ENCODE results near the gene SENP3.

The SENP3 gene

GRCh38 chr17:7615265-7615747 is 53.6 kb downstream of the SENP3 start:
- DNase-seq (ENCODE audit: low spot score) = no peak
- Mint-ChIP-seq H3K9me3 (no peaks in the 10 kb centered on the region), H3K27ac (peak overlapping the region; percentile 91), H3K27me3 (ENCODE audit: low read depth) (no peaks in the 10 kb centered on the region), H3K36me3 (ENCODE audit: low read depth) (peaks cover 9% of the 10 kb centered on the region), H3K4me1 (ENCODE audit: low read depth) (peaks cover 22% of the 10 kb centered on the region), H3K4me3 (peak overlapping the region; percentile 78)

- Mint-ChIP-seq H3K4me3 (no peak overlapping the region), H3K4me1 (ENCODE audit: low read depth) (peaks cover 6% of the 10 kb centered on the region), H3K36me3 (ENCODE audit: low read depth) (peaks cover 2% of the 10 kb centered on the region), H3K27me3 (ENCODE audit: low read depth) (no peaks in the 10 kb centered on the region), H3K9me3 (no peaks in the 10 kb centered on the region), H3K27ac (no peak overlapping the region)
- DNase-seq (ENCODE audit: low spot score) = no peak
Measured at GRCh38 chr17:7618608-7619007, 56.9 kb downstream of the SENP3 start.

GRCh38 chr17:7620835-7621234 is 59.1 kb downstream of the SENP3 start:
- DNase-seq (ENCODE audit: low spot score) = no peak
- Mint-ChIP-seq H3K4me1 (ENCODE audit: low read depth) (no peaks in the 10 kb centered on the region), H3K9me3 (no peaks in the 10 kb centered on the region), H3K27me3 (ENCODE audit: low read depth) (no peaks in the 10 kb centered on the region), H3K27ac (no peak overlapping the region), H3K36me3 (ENCODE audit: low read depth) (no peaks in the 10 kb centered on the region), H3K4me3 (no peak overlapping the region)

Data from T-helper 2 cell treated with Interferon-gamma antibody and Interleukin-4, amounts not matched to agents 5 μg/mL and 100 μg/mL, for 36 hours (primary cell).